HepG2 (cell line): Measurements from ENCODE around the gene TEKT5. TPM values are rescaled to one million over a fixed set of nuclear protein-coding genes. Genes with fewer than 3 reads are reported as not detected.

ENCODE experiments used
- ARNTL ChIP-seq: sonication (generic); formaldehyde crosslinking; IDR thresholded peaks from 2 replicates; pipeline ENCODE4 v1.4.0; 2020; ENCODE audit warnings: mild to moderate bottlenecking, missing genetic modification reagents
- ASH2L ChIP-seq: fragments of 300-600, 200-600 bp; sonication (generic); IDR thresholded peaks from 2 replicates; pipeline ENCODE4 v1.7.0; 2017; ENCODE audit warnings: low read depth, mild to moderate bottlenecking, moderate library complexity, mixed read lengths, low read length; ENCODE audit not compliant: insufficient read length
- BHLHE40 ChIP-seq: IDR thresholded peaks from 2 replicates; pipeline ENCODE4 v1.6.1; 2011; ENCODE audit warnings: low read length, improper control_type of control experiment
- ESRRA ChIP-seq: sonication (generic); formaldehyde crosslinking; IDR thresholded peaks from 2 replicates; pipeline ENCODE4 v1.5.1; 2020; ENCODE audit warnings: mild to moderate bottlenecking, low read depth, missing genetic modification reagents
- FUBP1 ChIP-seq: sonication (generic); formaldehyde crosslinking; IDR thresholded peaks from 2 replicates; pipeline ENCODE4 v1.5.1; 2020; ENCODE audit warnings: missing genetic modification reagents, mild to moderate bottlenecking, borderline replicate concordance
- HNRNPK ChIP-seq: fragments of 200-400 bp; formaldehyde crosslinking; IDR thresholded peaks from 2 replicates; pipeline ENCODE4 v1.6.1; 2018; ENCODE audit warnings: low read length, low read depth, moderate library complexity, mild to moderate bottlenecking; ENCODE audit not compliant: poor library complexity, severe bottlenecking
- JARID2 ChIP-seq: sonication (generic); formaldehyde crosslinking; IDR thresholded peaks from 2 replicates; pipeline ENCODE4 v1.8.1; 2023; ENCODE audit warnings: missing genetic modification reagents, inconsistent platforms; ENCODE audit not compliant: insufficient replicate concordance
- MIER3 ChIP-seq: IDR thresholded peaks from 2 replicates; pipeline ENCODE4 v1.6.1; 2016; ENCODE audit warnings: missing compliant biosample characterization, borderline replicate concordance
- NFE2 ChIP-seq: sonication (generic); formaldehyde crosslinking; IDR thresholded peaks from 2 replicates; pipeline ENCODE4 v1.4.0; 2020; ENCODE audit warnings: missing genetic modification reagents
- RBM39 ChIP-seq: fragments of 200-400 bp; formaldehyde crosslinking; IDR thresholded peaks from one replicate; pipeline ENCODE4 v1.6.1; 2018; ENCODE audit warnings: antibody characterized with exemption, mild to moderate bottlenecking, low read depth, low read length; ENCODE audit not compliant: poor library complexity, severe bottlenecking
- REXO4 ChIP-seq: sonication (generic); formaldehyde crosslinking; IDR thresholded peaks from 2 replicates; pipeline ENCODE4 v1.8.0; 2022; ENCODE audit warnings: missing genetic modification reagents, mild to moderate bottlenecking, borderline replicate concordance
- RORA ChIP-seq: sonication (generic); formaldehyde crosslinking; IDR thresholded peaks from 2 replicates; pipeline ENCODE4 v1.5.0; 2020; ENCODE audit warnings: mild to moderate bottlenecking, missing genetic modification reagents, moderate library complexity
- TFDP2 ChIP-seq: sonication (generic); formaldehyde crosslinking; IDR thresholded peaks from 2 replicates; pipeline ENCODE4 v1.4.0; 2020; ENCODE audit warnings: missing genetic modification reagents
- YEATS4 ChIP-seq: sonication (generic); formaldehyde crosslinking; IDR thresholded peaks from 2 replicates; pipeline ENCODE4 v1.4.0; 2020; ENCODE audit warnings: missing genetic modification reagents, borderline replicate concordance
- ZC3H13 ChIP-seq: sonication (generic); formaldehyde crosslinking; IDR thresholded peaks from 2 replicates; pipeline ENCODE4 v1.8.1; 2023; ENCODE audit warnings: mild to moderate bottlenecking, missing genetic modification reagents, moderate library complexity
- ZNF136 ChIP-seq: sonication (generic); formaldehyde crosslinking; IDR thresholded peaks from 2 replicates; pipeline ENCODE4 v1.8.1; 2022; ENCODE audit warnings: low read depth, mild to moderate bottlenecking, moderate library complexity, missing genetic modification reagents
- ZNF543 ChIP-seq: sonication (generic); formaldehyde crosslinking; IDR thresholded peaks from 2 replicates; pipeline ENCODE4 v1.4.0; 2020; ENCODE audit warnings: mild to moderate bottlenecking, missing genetic modification reagents
- ZNF609 ChIP-seq: sonication (generic); formaldehyde crosslinking; IDR thresholded peaks from 2 replicates; pipeline ENCODE4 v1.4.0; 2020; ENCODE audit warnings: mild to moderate bottlenecking, missing genetic modification reagents, borderline replicate concordance
- ZSCAN22 ChIP-seq: sonication (generic); formaldehyde crosslinking; IDR thresholded peaks from 2 replicates; pipeline ENCODE4 v1.4.0; 2020; ENCODE audit warnings: mild to moderate bottlenecking, missing genetic modification reagents
- polyA plus RNA-seq, 8 experiments: library from polyadenylated mRNA; depleted of rRNA in 3 of 8; stranded (reverse) in 7 of 8; unstranded in 1 of 8; fragments of >200 nt; fragmentation: Illumina TruSeq in 4 of 8; extraction: Trizol in 4 of 8; gene quantifications; 2 replicates each; pipeline versions ENCODE4 v1.2.1 to v1.2.3, GENCODE V29; 2011 to 2016; ENCODE audit warnings: low read depth in 4 of 8, missing spikeins in 1 of 8, mixed read lengths in 1 of 8; ENCODE audit not compliant: insufficient read depth in 1 of 8
- total RNA-seq, 5 experiments: library from RNA; depleted of rRNA; stranded (reverse); fragments of >200 nt; fragmentation: Illumina TruSeq; extraction: Trizol; gene quantifications; 2 replicates each; pipeline ENCODE4 v1.2.3, GENCODE V29; 2016; ENCODE audit warnings: low read depth in 1 of 5
- TF ChIP-seq, protein P1 (sequence below): IDR thresholded peaks from 2 replicates; pipeline ENCODE4 v1.6.1; 2016; ENCODE audit warnings: low read depth, borderline replicate concordance

The TEKT5 gene
- total and polyA plus RNA-seq, 2 of the 13 experiments (the other 11 are each of a cell fraction or from before 2014, with no cell fraction given): 0.16 TPM; not detected in 1

GRCh38 chr16:10579965-10580882 is 114.5 kb downstream of the TEKT5 start, which contains the start of gene EMP2 (continued):
- TF ChIP-seq BHLHE40 (peak; percentile 74; the same call in 1 of the 2 replicates), TFDP2 (CRISPR knock-in tag) (peak; percentile 90), ESRRA (no peak), JARID2 (CRISPR knock-in tag) (peak; percentile 5), MIER3 (CRISPR knock-in tag) (peak; percentile 59; the same call in 1 of the 2 replicates), ZSCAN22 (peak; percentile 80; the same call in 1 of the 2 replicates), RBM39 (peak; percentile 98), ZC3H13 (CRISPR knock-in tag) (peak; percentile 91), NFE2 (no peak), HNRNPK (peak; percentile 84), FUBP1 (CRISPR knock-in tag) (no peak), ASH2L (peak; percentile 63), RORA (no peak; the same call in 1 of the 2 replicates), YEATS4 (peak; percentile 87), REXO4 (CRISPR knock-in tag) (no peak), ZNF609 (CRISPR knock-in tag) (peak; percentile 74), ZNF543 (peak; percentile 84), ZNF136 (CRISPR knock-in tag) (no peak), ARNTL (CRISPR knock-in tag) (peak; percentile 87)
- TF ChIP-seq, protein P1, sequence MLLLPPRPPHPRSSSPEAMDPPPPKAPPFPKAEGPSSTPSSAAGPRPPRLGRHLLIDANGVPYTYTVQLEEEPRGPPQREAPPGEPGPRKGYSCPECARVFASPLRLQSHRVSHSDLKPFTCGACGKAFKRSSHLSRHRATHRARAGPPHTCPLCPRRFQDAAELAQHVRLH (CRISPR knock-in tag): peak; percentile 82
